GM12872 (cell line): Measurements from ENCODE around the gene CYP3A5.

Experiments used
- CTCF ChIP-seq: IDR thresholded peaks from 3 replicates; pipeline ENCODE4 v1.5.1; 2011; ENCODE audit warnings: low read depth, mild to moderate bottlenecking, low read length, moderate library complexity; ENCODE audit not compliant: insufficient read depth

CYP3A5 gene

GRCh38 chr7:99709260-99709659 lies 29.5 kb upstream of the CYP3A5 start:
- TF ChIP-seq CTCF, result no peak

- no peak for TF ChIP-seq CTCF
These were observed 27.3 kb upstream of the CYP3A5 start for GRCh38 chr7:99707096-99707495.

- no peak for TF ChIP-seq CTCF
These were observed 20.1 kb upstream of the CYP3A5 start for GRCh38 chr7:99699946-99700345.

- TF ChIP-seq CTCF, result no peak
These were observed 15.1 kb upstream of the CYP3A5 start for GRCh38 chr7:99694912-99695304.

- TF ChIP-seq CTCF, result no peak
These were observed 14.6 kb upstream of the CYP3A5 start for GRCh38 chr7:99694201-99694911.

GRCh38 chr7:99693427-99694200 lies 13.8 kb upstream of the CYP3A5 start:
- TF ChIP-seq CTCF, result no peak

GRCh38 chr7:99693100-99693426 lies 13.3 kb upstream of the CYP3A5 start:
- TF ChIP-seq CTCF, result no peak
